Caki2 (cell line): ENCODE data around the gene LYVE1. TPM values are rescaled to one million over a fixed set of nuclear protein-coding genes. Genes with fewer than 3 reads are reported as not detected.
A peak's percentile ranks its signal among the peaks of the same experiment; 100 is the strongest.

Source experiments
- DNase-seq: peaks from one replicate; pipeline ENCODE4 v3.0.0-alpha.2; 2015; ENCODE audit warnings: low read depth
- in situ Hi-C: cut with HindIII; loops from 2 replicates; pipeline ENCODE4 v1.10.0; 2016; ENCODE audit warnings: low sequenced_read_pairs, low pct_unique_long_range_greater_than_20kb, mixed read lengths
- total RNA-seq: library from RNA; depleted of rRNA; stranded (reverse); fragments of >200 nt; shearing (Covaris generic); gene quantifications from 2 replicates; pipeline ENCODE4 v1.2.3, GENCODE V29; 2014; ENCODE audit warnings: low replicate concordance

The LYVE1 gene
- total RNA-seq, 1 experiment from 2014 or later: not detected

- DNase-seq: no peak
- in situ Hi-C loops: no loop called here
Measured at GRCh38 chr11:10566257-10566957, 2.1 kb downstream of the LYVE1 start.

- DNase-seq: no peak
- in situ Hi-C loops: no loop called here
Measured at GRCh38 chr11:10565493-10565892, 3.0 kb downstream of the LYVE1 start.

- in situ Hi-C loops: no loop called here
- DNase-seq: no peak
Measured at GRCh38 chr11:10564696-10565318, 3.7 kb downstream of the LYVE1 start.

GRCh38 chr11:10564030-10564429, 4.4 kb downstream of the LYVE1 start:
- no peak for DNase-seq
- in situ Hi-C loops: no loop called here

- no peak for DNase-seq
- in situ Hi-C loops: no loop called here
Measured at GRCh38 chr11:10561947-10562346, 6.5 kb downstream of the LYVE1 start.

GRCh38 chr11:10561043-10561818, 7.2 kb downstream of the LYVE1 start:
- in situ Hi-C loops: no loop called here
- DNase-seq: peak; percentile 33

- in situ Hi-C loops: no loop called here
- no peak for DNase-seq
Measured at GRCh38 chr11:10558288-10558687, 10.2 kb downstream of the LYVE1 start.

- DNase-seq: no peak
- in situ Hi-C loops: no loop called here
Measured at GRCh38 chr11:10556590-10556989, 11.9 kb downstream of the LYVE1 start.

GRCh38 chr11:10551845-10552352, 16.6 kb downstream of the LYVE1 start:
- in situ Hi-C loops: no loop called here
- DNase-seq: no peak

GRCh38 chr11:10551290-10551592, 17.2 kb downstream of the LYVE1 start:
- in situ Hi-C loops: no loop called here
- no peak for DNase-seq

- in situ Hi-C loops: no loop called here
- DNase-seq: no peak
Measured at GRCh38 chr11:10550503-10551289, 17.8 kb downstream of the LYVE1 start.

- no peak for DNase-seq
- in situ Hi-C loops: no loop called here
Measured at GRCh38 chr11:10544491-10545465, 23.7 kb downstream of the LYVE1 start.

GRCh38 chr11:10543782-10544181, 24.7 kb downstream of the LYVE1 start:
- DNase-seq: no peak

GRCh38 chr11:10542776-10543175, 25.7 kb downstream of the LYVE1 start:
- DNase-seq: no peak
- in situ Hi-C loops: no loop called here

More at GRCh38 chr11:10543782-10544181, 24.7 kb downstream of the LYVE1 start:
- in situ Hi-C loops: no loop called here

GRCh38 chr11:10541561-10541930, 26.9 kb downstream of the LYVE1 start:
- DNase-seq: no peak
- in situ Hi-C loops: no loop called here

GRCh38 chr11:10540915-10541560, 27.4 kb downstream of the LYVE1 start, which contains the start of gene RNF141:
Gene RNF141, minus strand, starts transcription at chr11:10541187. Its CDS starts 7,029 bp downstream, at chr11:10534158.
- peak; percentile 90 for DNase-seq
- in situ Hi-C loops: no loop called here

GRCh38 chr11:10540546-10540914, 27.9 kb downstream of the LYVE1 start:
- in situ Hi-C loops: no loop called here
- no peak for DNase-seq
